Thymus (tissue), 11 donors: ENCODE data around the gene C3orf20. TPM values are rescaled to one million over a fixed set of nuclear protein-coding genes. Genes with fewer than 3 reads are reported as not detected.

ENCODE experiments used
- DNase-seq, 9 donors: peaks; one replicate each; pipeline ENCODE4 v3.0.0-alpha.2; 2013; ENCODE audit warnings: low spot score in 9 of 9, low read depth in 6 of 9, missing footprints in 1 of 9
- H3K27ac ChIP-seq, 2 donors: one replicate each; pipeline ENCODE4 v1.5.1; 2013; ENCODE audit warnings: control low read depth in 1 of 2, low read depth in 1 of 2, low read length in 1 of 2, mild to moderate bottlenecking in 1 of 2, moderate library complexity in 1 of 2
- H3K27me3 ChIP-seq, 2 donors: one replicate each; pipeline ENCODE4 v1.5.1; 2013; ENCODE audit warnings: low read length in 1 of 2; ENCODE audit not compliant: control insufficient read depth in 2 of 2, insufficient read depth in 1 of 2
- H3K36me3 ChIP-seq, 2 donors: one replicate each; pipeline ENCODE4 v1.5.1; 2013; ENCODE audit warnings: low read length in 1 of 2, mild to moderate bottlenecking in 1 of 2, moderate library complexity in 1 of 2; ENCODE audit not compliant: control insufficient read depth in 2 of 2, insufficient read depth in 2 of 2
- H3K4me1 ChIP-seq, 2 donors: one replicate each; pipeline ENCODE4 v1.5.1; 2013; ENCODE audit warnings: low read length in 2 of 2; ENCODE audit not compliant: control insufficient read depth in 2 of 2, insufficient read depth in 2 of 2
- H3K4me3 ChIP-seq, 2 donors: one replicate each; pipeline ENCODE4 v1.5.1; 2013; ENCODE audit warnings: low read length in 2 of 2, control low read depth in 1 of 2, mild to moderate bottlenecking in 1 of 2
- H3K9me3 ChIP-seq, 2 donors: one replicate each; pipeline ENCODE4 v1.5.1; 2013; ENCODE audit warnings: low read length in 1 of 2, mild to moderate bottlenecking in 1 of 2; ENCODE audit not compliant: control insufficient read depth in 2 of 2, insufficient read depth in 1 of 2
- WGBS: extraction: QIAGEN DNeasy Blood & Tissue Kit; methylation state at CpG from one replicate; pipeline ENCODE4 v1.1.7; 2013; 5-methylcytosine and 5-hydroxymethylcytosine counted together
- polyA plus RNA-seq: library from polyadenylated mRNA; stranded (reverse); fragments of 200-250 nt; gene quantifications from one replicate; pipeline ENCODE4 v1.2.3, GENCODE V29; 2013
- total RNA-seq: library from RNA; stranded (reverse); fragments of 120-200 nt; gene quantifications from one replicate; pipeline ENCODE4 v1.2.4, GENCODE V29; 2013
- donor health status: healthy.

The C3orf20 gene
- total and polyA plus RNA-seq, 2 donors: 0.02 TPM; not detected in 1

DNA sequence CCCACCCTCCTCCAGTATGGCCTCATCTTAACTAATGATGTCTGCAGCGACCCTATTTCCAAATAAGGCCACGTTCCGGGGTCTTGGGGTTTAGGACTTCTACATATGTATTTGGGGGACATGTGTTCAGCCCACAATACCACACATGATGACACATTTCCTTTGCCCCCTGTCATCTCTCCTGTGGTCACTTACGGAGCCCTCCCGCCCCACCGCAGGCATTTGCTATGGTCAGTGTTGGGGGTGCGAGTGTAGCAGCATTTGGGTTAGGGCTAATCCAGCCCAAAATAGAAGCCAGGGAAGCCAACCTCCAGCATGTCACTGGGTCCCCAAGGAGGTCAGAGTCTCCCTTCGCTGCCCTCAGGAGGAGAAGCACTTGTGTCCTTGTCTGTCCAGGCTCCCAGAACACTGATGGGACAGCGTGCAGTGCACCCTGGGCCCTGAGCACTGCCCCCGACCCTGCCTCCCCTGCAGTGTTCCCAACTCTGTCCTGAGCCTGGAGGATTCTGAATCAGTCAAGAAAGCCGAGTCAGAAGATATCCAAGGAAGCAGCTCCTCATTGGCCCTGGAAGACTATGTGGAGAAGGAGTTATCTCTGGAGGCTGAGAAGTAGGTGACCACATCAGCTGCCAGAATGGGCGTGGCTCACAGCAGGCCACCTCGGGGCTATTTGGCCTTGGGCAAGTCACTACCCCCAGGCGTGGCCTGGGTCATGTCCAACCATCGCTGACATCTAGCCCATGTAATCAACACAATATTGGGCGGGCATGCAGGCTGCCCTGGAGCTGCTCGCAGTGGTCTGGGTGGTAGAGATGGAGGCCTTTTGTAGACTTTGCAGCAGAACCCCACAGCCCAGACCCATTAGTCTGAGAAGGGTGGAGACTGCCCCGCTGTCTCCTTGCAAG, 96.9 kb downstream of the C3orf20 start:
- Histone ChIP-seq H3K4me1 (peaks cover 32 to 53% of the 10 kb centered on the region in 2 donors), H3K36me3 (no peaks in the 10 kb centered on the region), H3K4me3 (no peak overlapping the region), H3K9me3 (no peaks in the 10 kb centered on the region), H3K27me3 (no peaks in the 10 kb centered on the region), H3K27ac (no peak overlapping the region)
- WGBS: 92% methylated on average over 18 of the region's 18 CpGs
- DNase-seq: no peak

DNA sequence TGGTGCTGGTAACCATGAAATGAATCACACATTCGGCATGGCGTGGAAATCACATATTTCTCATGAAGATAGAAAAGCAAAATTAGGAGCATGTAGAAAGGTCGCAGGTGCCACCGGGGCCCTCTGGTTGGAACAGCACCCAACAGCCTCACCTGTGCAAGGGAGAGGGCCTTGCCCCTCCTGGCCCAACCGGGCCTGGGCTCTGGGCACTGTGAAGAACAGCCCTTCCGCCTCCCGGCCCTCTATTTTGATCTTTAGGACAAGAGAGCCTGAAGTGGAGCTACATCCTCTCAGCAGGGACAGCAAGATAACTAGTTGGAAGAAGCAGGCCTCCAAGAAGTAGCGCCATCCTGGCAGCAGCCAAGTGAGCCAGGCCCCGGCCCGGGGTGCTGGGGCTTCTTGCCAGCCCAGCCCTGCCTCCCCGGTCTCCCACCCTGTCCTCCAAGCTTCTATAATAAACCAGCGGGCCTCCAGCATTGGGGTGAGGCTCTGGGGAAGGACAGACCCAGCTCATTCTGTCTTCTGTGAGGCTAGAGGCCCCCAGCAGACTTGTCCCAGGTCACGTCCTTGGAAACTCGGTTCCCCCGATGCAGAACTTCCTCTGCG, 97.7 kb downstream of the C3orf20 start:
- DNase-seq: no peak
- no peak overlapping the region for H3K27ac ChIP-seq

DNA sequence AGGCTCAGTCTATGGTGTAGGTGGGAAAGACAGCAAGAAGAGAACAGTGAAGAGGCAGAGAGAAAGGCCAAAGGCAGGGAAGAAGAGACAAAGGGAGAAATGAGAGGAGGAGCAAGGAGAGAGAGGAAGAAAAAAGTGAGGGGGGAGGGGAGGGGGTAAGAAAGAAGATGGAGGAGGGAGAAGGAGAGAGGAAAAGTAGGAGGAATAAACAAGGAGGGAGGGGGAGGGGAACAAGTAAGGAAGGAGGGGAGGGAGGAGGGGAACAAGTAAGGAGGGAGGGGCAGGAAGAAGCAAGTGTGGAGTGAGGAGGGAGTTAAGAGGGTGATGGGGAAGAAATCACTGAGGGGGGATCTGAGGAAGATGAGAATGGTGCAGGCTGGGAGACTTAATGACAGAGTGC, 98.3 kb downstream of the C3orf20 start:
- no peak for DNase-seq
- no peaks in the 10 kb centered on the region for H3K36me3 ChIP-seq
- peaks cover 27 to 38% of the 10 kb centered on the region in 2 donors for H3K4me1 ChIP-seq
- no peak overlapping the region for H3K4me3 ChIP-seq
- no peak overlapping the region for H3K27ac ChIP-seq
- H3K9me3 ChIP-seq: no peaks in the 10 kb centered on the region
- H3K27me3 ChIP-seq: no peaks in the 10 kb centered on the region

More for the DNA sequence above, 97.7 kb downstream of the C3orf20 start:
- no peaks in the 10 kb centered on the region for H3K36me3 ChIP-seq
- H3K9me3 ChIP-seq: no peaks in the 10 kb centered on the region
- no peak overlapping the region for H3K4me3 ChIP-seq
- H3K27me3 ChIP-seq: no peaks in the 10 kb centered on the region
- H3K4me1 ChIP-seq: peaks cover 31 to 45% of the 10 kb centered on the region in 2 donors
- 90% methylated on average over 16 of the region's 16 CpGs for WGBS

DNA sequence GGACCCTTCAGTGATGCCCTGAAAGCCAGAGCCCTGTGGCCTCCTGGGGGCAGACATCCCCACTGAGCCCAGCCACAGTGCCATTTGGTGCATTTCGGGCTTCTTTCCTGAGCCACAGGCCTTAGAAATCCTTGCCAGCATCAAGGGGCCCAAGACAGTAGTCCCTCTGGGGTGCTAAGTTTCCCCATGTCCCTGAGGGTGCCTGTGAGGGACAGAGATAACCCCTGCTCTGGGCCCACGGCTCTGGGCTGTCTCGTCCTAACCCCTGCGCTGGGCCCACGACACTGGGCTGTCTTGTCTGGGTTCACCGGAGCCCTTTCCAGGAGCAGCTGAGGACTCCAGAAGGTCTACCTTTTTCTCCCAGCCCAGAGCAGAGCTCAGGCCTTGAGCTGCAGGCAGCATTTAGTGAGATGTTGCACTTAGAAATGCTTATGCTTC, 98.8 kb downstream of the C3orf20 start:
- Histone ChIP-seq H3K27ac (no peak overlapping the region), H3K4me1 (peaks cover 23 to 34% of the 10 kb centered on the region in 2 donors), H3K9me3 (no peaks in the 10 kb centered on the region), H3K4me3 (no peak overlapping the region), H3K27me3 (no peaks in the 10 kb centered on the region), H3K36me3 (no peaks in the 10 kb centered on the region)
- WGBS: 98% methylated on average over 6 of the region's 6 CpGs
- no peak for DNase-seq

DNA sequence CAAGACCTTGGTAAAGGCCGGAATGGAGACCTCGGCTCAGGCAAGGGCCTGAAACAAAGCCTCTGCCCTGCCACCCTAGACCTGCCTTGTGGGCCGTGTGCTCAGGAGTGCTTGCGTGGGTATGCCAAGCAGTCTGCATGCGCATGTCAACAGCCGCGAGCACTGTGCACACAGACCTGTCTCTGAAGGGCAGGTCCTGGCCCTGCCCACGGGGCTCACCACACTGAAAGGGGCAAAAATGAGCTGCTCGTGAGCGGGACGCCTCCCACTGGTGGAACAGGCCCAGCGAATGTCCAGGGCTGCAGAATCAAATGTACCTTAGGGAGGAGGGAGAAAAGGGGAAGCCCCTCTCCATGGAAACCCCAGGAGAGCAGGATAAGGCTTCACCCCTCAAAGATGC, 99.5 kb downstream of the C3orf20 start:
- no peak overlapping the region for H3K4me3 ChIP-seq
- DNase-seq: no peak
- H3K9me3 ChIP-seq: no peaks in the 10 kb centered on the region
- peaks cover 18 to 27% of the 10 kb centered on the region in 2 donors for H3K4me1 ChIP-seq
- no peaks in the 10 kb centered on the region for H3K27me3 ChIP-seq
- H3K27ac ChIP-seq: no peak overlapping the region
- H3K36me3 ChIP-seq: no peaks in the 10 kb centered on the region
- WGBS: 96% methylated on average over 12 of the region's 12 CpGs

DNA sequence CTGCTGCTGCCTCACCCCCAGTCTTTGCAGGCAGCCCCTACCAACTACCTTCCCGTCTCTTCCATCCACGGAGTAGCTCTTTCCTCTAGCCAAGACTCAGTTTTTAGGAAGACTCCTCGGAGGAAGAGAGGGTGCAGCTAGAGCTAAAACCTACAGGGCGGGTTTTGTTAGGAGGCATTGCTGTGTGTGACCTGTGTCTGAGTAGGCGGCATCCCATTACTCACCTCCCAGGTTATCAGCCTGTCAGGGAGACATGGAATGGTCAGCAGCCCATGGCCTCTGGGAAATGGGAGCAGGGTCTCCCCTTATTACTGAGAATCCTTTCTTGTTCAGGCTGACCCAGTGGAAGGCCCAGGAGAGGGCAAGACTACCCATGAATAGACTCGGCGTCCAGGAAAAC, 100.1 kb downstream of the C3orf20 start:
- Histone ChIP-seq H3K4me3 (no peak overlapping the region), H3K36me3 (no peaks in the 10 kb centered on the region), H3K9me3 (no peaks in the 10 kb centered on the region), H3K4me1 (peaks cover 12 to 21% of the 10 kb centered on the region in 2 donors), H3K27ac (no peak overlapping the region), H3K27me3 (no peaks in the 10 kb centered on the region)
- WGBS: 94% methylated on average over 7 of the region's 7 CpGs
- DNase-seq: no peak

DNA sequence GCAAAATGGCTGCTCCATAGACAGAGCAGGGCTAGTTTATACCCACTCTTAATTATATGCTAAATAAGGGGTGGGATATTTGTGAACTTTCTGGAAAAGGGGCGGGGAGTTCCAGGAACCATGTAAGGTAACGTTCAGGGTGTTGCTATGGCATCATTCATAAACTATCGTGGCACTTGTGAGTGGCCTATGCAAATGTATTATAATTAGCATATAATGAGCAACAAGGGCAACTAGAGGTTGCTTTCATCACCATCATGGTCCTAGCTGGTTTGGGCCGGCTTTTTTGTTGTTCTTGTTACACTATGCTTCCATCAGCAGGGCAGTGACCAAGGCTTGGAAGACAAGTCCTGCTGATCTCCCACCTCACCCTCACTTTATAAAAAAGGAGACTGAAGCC, 100.6 kb downstream of the C3orf20 start:
- Histone ChIP-seq H3K4me1 (peaks cover 7 to 16% of the 10 kb centered on the region in 2 donors), H3K27ac (no peak overlapping the region), H3K27me3 (no peaks in the 10 kb centered on the region), H3K36me3 (no peaks in the 10 kb centered on the region), H3K9me3 (no peaks in the 10 kb centered on the region), H3K4me3 (no peak overlapping the region)
- WGBS: 96% methylated on average over 4 of the region's 4 CpGs
- DNase-seq: no peak

DNA sequence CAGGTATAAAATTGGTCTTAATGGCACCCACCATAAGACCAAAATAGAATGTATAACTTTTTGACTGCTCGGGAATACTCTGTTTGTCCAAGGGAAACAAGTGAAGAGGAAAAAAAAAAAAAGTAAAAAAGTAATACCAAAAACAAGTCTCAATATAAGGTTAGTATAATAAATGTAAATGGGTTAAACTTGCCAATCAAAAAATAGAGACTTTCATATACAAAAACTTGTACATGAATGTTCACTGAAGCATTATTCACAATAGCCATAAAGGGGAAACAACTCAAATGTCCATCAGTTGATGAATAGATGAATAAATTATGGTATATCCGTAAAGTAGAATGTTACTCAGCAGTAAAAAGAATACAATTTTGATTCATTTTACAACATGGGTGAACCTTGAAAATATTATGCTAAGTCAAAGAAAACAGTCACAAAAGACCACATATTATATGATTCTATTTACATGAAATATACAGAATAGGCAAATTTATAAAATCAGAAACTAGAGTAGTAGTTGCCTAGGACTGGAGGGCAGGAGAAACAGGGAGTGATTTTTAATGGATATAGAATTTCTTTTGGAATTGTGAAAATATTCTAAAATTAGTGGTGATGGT, 104.2 kb downstream of the C3orf20 start:
- Histone ChIP-seq H3K27ac (no peak overlapping the region), H3K27me3 (no peaks in the 10 kb centered on the region), H3K36me3 (no peaks in the 10 kb centered on the region), H3K4me3 (no peak overlapping the region), H3K4me1 (peaks cover 0 to 5% of the 10 kb centered on the region in 2 donors), H3K9me3 (no peaks in the 10 kb centered on the region)
- DNase-seq: no peak
- WGBS: 96% methylated on average over 2 of the region's 2 CpGs

DNA sequence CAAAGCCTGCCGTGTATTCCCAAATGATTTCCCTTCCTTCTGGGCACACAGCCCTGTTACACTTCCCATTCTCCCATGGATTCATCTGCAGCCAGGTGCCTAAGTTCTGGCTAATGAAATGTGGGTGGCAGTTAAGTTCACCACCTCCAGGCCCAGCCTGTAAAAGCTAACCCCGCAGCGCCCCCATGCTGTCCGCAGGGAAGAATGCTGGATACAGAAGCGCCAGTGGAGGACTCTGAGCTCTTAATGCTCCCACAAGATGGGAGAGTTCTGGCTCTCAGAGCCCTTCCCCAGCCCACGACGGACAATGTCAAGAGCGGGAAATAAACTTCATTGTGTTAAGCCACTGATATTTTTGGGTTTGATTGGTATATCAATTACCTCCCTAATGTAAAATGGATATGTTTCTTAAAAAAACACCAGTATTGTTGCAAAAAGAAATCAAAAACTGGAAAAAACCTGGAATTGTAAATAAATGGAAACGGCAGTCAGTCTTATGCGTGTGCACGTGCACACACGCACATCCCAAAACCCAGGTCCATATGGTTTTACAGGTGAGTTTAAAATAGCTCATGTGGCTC, 106.1 kb downstream of the C3orf20 start:
- peaks cover 0 to 5% of the 10 kb centered on the region in 2 donors for H3K4me1 ChIP-seq
- H3K9me3 ChIP-seq: no peaks in the 10 kb centered on the region
- H3K4me3 ChIP-seq: no peak overlapping the region
- peak in 6 of 9 donors; percentile 38 to 80 (median 68) for DNase-seq
- WGBS: 46% methylated on average over 12 of the region's 12 CpGs
- H3K36me3 ChIP-seq: no peaks in the 10 kb centered on the region
- H3K27ac ChIP-seq: no peak overlapping the region
- H3K27me3 ChIP-seq: no peaks in the 10 kb centered on the region
